ENCODE results near the gene LRRC23. TPM values are rescaled to one million over a fixed set of nuclear protein-coding genes. Genes with fewer than 3 reads are reported as not detected.
A peak's percentile ranks its signal among the peaks of the same experiment; 100 is the strongest.

The LRRC23 gene
- total and polyA plus RNA-seq, 2 of the 13 experiments (the other 11 are each of a cell fraction or from before 2014, with no cell fraction given) = 6.0 to 7.8 TPM

DNA sequence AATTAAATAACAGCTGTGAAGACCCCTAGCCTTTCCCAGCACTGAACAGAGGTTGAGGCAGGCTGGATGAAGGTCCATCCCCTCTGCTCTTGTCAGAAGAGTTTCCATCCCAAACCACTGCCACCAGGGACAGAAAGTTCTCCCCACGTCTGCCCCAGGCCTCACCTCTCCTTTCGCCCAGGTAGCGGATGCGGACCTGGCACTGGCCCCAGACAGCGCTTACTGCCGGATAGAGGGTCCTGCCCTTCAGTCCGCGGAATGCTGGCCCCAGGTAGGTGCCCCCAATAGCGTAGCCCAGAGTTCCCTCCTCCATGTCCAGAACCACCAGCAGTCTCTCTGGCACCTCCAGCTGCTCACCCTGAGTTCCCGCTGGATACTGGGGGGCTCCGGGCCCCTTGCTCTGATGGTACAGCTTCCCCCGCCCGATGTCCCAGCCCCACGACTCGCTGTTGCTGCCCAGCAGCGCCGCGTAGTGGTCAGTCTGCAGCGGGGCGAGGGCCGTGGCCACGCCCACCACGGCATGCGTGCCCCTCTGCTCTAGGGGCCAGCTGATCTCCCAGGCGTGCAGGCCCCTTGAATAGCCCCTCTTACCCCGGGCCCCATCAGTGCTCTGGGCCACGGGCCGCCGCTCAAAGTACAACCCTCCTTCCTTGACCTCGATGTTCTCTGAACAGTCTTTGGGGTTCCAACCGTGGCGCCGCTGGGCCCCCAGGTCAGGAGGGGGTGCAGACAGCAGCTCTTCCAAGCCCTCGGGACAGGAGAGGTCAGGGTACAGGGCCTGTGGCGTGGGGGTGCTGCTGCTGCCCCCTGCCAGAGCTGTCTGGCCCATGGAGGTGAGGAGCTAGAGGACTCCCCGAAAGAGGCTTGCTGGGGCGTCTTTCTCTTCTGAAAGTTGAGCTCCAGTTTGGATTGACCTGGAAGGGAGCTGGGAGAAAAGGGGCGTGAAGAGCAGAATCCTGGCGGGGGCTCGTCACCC, 32.3 kb upstream of the LRRC23 start (continued):
- no peak for TF ChIP-seq MAF1 (CRISPR knock-in tag; IDR thresholded peaks at IDR 0.05; ENCODE audit: borderline replicate concordance)
- TF ChIP-seq CAMTA2 (CRISPR knock-in tag; IDR thresholded peaks at IDR 0.05; ENCODE audit: borderline replicate concordance) = no peak
- peak; percentile 64 for TF ChIP-seq DMAP1 (CRISPR knock-in tag; IDR thresholded peaks at IDR 0.05)
- no peak for TF ChIP-seq DNMT3B (CRISPR knock-in tag; conservative IDR thresholded peaks at IDR 0.05)
- TF ChIP-seq ZNF143 (CRISPR knock-in tag; IDR thresholded peaks at IDR 0.05) = no peak
- TF ChIP-seq, protein P1, sequence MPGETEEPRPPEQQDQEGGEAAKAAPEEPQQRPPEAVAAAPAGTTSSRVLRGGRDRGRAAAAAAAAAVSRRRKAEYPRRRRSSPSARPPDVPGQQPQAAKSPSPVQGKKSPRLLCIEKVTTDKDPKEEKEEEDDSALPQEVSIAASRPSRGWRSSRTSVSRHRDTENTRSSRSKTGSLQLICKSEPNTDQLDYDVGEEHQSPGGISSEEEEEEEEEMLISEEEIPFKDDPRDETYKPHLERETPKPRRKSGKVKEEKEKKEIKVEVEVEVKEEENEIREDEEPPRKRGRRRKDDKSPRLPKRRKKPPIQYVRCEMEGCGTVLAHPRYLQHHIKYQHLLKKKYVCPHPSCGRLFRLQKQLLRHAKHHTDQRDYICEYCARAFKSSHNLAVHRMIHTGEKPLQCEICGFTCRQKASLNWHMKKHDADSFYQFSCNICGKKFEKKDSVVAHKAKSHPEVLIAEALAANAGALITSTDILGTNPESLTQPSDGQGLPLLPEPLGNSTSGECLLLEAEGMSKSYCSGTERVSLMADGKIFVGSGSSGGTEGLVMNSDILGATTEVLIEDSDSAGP (CRISPR knock-in tag; IDR thresholded peaks at IDR 0.05; ENCODE audit: borderline replicate concordance) = peak; percentile 56
- no peak for TF ChIP-seq NAIF1 (CRISPR knock-in tag; IDR thresholded peaks at IDR 0.05; ENCODE audit: borderline replicate concordance)
- TF ChIP-seq ZNF768 (CRISPR knock-in tag; IDR thresholded peaks at IDR 0.05) = peak; percentile 60; the same call in 1 of the 2 replicates
- no peak for TF ChIP-seq ZNF232 (CRISPR knock-in tag; IDR thresholded peaks at IDR 0.05; ENCODE audit: borderline replicate concordance)
- peak; percentile 50; the same call in 1 of the 2 replicates for TF ChIP-seq MEF2D (CRISPR knock-in tag; IDR thresholded peaks at IDR 0.05)
- no peak for TF ChIP-seq TCF12 (IDR thresholded peaks at IDR 0.05)
- TF ChIP-seq TCF12 (CRISPR knock-in tag; IDR thresholded peaks at IDR 0.05) = no peak
- no peak for TF ChIP-seq NCOA5 (CRISPR knock-in tag; IDR thresholded peaks at IDR 0.05)
- TF ChIP-seq ATF7-NPFF (CRISPR knock-in tag; IDR thresholded peaks at IDR 0.05; ENCODE audit: low read depth) = no peak
- TF ChIP-seq ZBTB7A (CRISPR knock-in tag; IDR thresholded peaks at IDR 0.05) = peak; percentile 95
- no peak for TF ChIP-seq POGZ (CRISPR knock-in tag; IDR thresholded peaks at IDR 0.05)
- TF ChIP-seq ZNF749 (CRISPR knock-in tag; IDR thresholded peaks at IDR 0.05; ENCODE audit: borderline replicate concordance) = no peak
- TF ChIP-seq BORCS8-MEF2B (CRISPR knock-in tag; IDR thresholded peaks at IDR 0.05) = peak; percentile 32; the same call in 1 of the 2 replicates
- TF ChIP-seq ASH2L (IDR thresholded peaks at IDR 0.05; ENCODE audit: insufficient read length, low read depth, low read length) = no peak
- peak; percentile 77 for TF ChIP-seq HOXA3 (CRISPR knock-in tag; IDR thresholded peaks at IDR 0.05)
- TF ChIP-seq ZNF563 (CRISPR knock-in tag; IDR thresholded peaks at IDR 0.05) = peak; percentile 76
- peak; percentile 14; the same call in 1 of the 2 replicates for TF ChIP-seq ZNF501 (CRISPR knock-in tag; IDR thresholded peaks at IDR 0.05)
- TF ChIP-seq RFX3 (CRISPR knock-in tag; IDR thresholded peaks at IDR 0.05) = no peak
- TF ChIP-seq ZNF441 (CRISPR knock-in tag; IDR thresholded peaks at IDR 0.05; ENCODE audit: borderline replicate concordance) = no peak
- TF ChIP-seq ZNF788 (CRISPR knock-in tag; IDR thresholded peaks at IDR 0.05; ENCODE audit: borderline replicate concordance) = peak; percentile 73; the same call in 1 of the 2 replicates
- 0 out of 2 replicates have a peak, but pooled peaks have one; percentile 49 for TF ChIP-seq ZNF841 (CRISPR knock-in tag; IDR thresholded peaks at IDR 0.05; ENCODE audit: borderline replicate concordance)
- TF ChIP-seq ATF1 (CRISPR knock-in tag; IDR thresholded peaks at IDR 0.05) = no peak
- TF ChIP-seq MXI1 (IDR thresholded peaks at IDR 0.05; ENCODE audit: borderline replicate concordance, low read depth, low read length) = peak; percentile 94; the same call in 2 of the 3 replicates
- no peak for TF ChIP-seq RFXANK (CRISPR knock-in tag; IDR thresholded peaks at IDR 0.05)
- TF ChIP-seq, protein P2, sequence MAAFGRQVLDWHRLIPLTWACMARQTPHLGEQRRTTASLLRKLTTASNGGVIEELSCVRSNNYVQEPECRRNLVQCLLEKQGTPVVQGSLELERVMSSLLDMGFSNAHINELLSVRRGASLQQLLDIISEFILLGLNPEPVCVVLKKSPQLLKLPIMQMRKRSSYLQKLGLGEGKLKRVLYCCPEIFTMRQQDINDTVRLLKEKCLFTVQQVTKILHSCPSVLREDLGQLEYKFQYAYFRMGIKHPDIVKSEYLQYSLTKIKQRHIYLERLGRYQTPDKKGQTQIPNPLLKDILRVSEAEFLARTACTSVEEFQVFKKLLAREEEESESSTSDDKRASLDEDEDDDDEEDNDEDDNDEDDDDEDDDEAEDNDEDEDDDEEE (CRISPR knock-in tag; IDR thresholded peaks at IDR 0.05) = 0 out of 2 replicates have a peak, but pooled peaks have one; percentile 77
